ENCODE measurements around the gene MBD3.

Gene MBD3

DNA sequence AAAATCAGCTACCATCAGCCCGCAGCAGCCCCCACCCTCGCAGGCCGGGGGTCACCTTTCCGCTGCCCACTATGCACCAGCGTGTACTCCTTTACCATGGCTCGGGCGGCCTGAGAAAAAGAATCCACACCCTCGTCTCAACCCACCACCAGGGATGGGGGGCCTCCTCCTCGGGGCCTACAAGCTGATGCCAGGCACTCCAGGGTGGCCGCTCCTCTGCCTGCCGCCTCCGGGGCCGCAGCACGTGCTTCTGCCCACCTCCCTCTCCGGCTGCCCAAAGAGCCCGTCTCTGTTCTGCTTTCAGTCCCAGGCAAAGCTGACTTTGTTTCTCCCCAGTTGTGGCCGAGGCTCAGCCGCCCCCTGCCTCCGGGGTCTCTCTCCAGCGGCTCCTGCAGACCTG lies 13.4 kb downstream of the MBD3 start:
- no peak overlapping the region for H3K4me3 ChIP-seq (ENCODE audit: control insufficient read depth, low read depth, low read length)
- no peak for TF ChIP-seq CTCF (IDR thresholded peaks at IDR 0.05; ENCODE audit: control insufficient read depth, insufficient read depth, low read depth, low read length, missing control alignments)
- no peak for DNase-seq (ENCODE audit: low read depth)

DNA sequence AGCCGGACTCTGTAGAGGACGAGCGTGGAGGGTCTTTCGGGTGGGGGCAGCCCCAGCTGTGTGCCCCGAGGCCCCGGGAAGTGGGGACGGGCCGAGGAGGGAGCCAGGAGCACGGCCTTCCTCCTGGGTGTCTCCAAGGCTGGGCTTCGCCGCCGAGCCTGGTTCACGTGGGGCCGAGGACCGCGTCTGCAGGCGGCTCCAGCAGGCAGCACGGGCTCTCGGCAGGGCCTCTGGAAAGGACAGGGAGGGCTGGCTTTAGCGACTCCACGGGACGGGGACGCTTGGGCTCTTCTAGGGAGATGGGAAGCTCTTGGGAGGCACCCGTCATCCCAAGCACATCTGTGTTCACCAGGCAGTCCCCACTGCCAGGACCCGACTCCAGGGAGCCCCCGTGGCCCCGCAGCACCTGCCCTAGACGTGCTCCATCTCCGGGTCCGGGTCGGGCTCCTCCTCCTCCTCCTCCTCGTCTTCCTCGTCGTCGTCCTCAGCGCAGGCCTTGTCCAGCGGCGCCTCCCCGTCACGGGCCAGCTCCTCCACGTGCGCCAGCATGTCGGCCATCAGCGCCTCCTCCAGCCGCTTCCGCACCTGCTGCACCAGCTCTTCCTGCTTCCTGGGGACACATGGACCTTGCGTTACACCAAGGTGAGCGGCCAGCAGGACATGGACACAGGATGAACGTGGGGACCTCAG lies 14.6 kb downstream of the MBD3 start:
- no peak for TF ChIP-seq CTCF (IDR thresholded peaks at IDR 0.05; ENCODE audit: control insufficient read depth, insufficient read depth, low read depth, low read length, missing control alignments)
- no peak overlapping the region for H3K4me3 ChIP-seq (ENCODE audit: control insufficient read depth, low read depth, low read length)
- DNase-seq (ENCODE audit: low read depth), result no peak

DNA sequence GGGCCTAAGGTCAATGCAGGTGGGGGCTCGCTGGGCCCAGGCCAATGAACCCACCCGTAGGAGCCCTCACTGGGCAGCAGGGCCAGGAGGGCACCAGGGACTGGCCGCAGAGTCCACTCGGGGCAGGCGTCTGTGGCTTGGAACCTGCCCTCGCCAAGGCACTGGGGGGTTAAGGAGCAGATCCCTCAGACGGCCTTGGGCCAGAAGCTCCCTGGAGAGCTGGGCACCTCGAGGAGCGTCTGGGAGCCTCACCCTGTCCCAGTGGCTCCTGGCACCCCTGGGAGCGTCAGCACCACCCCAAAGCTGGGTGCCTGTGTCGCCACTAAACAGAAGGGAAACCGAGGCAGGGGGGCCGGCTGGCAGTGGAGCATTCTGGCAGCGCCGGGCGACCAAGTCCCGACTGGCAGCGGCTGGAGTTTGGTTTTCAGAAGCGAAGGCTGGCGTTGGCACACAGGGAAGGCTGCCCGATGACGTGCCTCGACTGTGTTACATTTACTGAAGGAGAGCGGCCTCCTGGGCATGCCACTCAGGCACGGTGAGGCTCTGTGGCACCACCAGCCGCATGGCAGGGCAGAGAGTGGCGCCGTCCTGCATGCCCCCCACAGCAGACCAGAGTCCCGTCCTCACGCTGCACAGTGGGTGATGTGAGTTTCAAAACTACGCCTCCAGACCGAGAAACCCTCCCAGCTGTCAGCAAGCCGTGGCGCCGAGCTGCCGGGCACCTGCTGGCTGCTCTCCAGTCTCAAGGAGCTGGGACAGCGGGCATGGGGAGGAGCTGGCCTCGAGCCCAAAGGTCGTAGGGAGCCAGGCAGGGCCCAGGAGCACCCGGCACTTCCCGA lies 15.4 kb downstream of the MBD3 start:
- TF ChIP-seq CTCF (IDR thresholded peaks at IDR 0.05; ENCODE audit: control insufficient read depth, insufficient read depth, low read depth, low read length, missing control alignments), result no peak
- no peak overlapping the region for H3K4me3 ChIP-seq (ENCODE audit: control insufficient read depth, low read depth, low read length)
- DNase-seq (ENCODE audit: low read depth), result no peak

DNA sequence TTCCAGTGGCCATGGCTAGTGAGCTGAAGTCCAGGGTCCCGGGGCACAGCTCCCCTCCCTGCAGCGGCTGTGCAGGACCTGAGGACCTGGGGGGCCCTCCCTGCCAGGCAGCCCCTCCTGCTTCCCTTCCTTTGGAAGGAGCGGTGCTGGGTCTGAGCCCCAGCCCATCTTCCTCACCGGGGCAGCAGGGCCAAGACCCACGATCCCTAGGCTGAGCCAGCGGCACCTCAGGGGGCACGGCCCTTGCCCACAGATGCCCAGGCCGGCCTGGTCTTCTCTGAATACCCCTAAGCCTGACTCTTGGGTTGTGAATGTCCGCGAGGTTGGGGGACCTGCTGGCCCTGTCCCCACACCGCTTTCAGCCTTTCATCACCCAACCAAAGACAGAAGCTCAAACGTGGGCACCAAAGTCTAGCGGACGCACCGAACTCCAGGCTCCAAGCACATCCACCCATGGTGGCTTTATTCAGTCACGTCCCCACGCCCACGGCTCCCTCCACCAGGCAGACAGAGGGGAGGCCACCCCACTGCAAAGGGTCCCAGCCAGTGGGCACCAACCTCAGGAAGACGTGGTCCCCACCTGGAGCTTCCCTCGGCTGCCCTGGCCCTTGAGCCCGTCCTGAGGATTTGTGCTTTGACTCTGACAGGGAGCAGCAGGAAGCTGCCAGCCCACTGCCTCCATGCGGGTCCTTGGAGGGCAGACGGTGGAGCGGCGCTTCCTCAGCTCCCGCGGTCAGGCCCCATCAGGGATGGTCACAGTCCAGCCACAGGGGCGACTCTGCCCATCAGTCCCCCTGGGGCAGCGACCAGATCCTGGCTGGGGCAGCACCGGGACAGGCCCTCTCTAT lies 16.2 kb downstream of the MBD3 start:
- no peak for DNase-seq (ENCODE audit: low read depth)
- no peak for TF ChIP-seq CTCF (IDR thresholded peaks at IDR 0.05; ENCODE audit: control insufficient read depth, insufficient read depth, low read depth, low read length, missing control alignments)
- no peak overlapping the region for H3K4me3 ChIP-seq (ENCODE audit: control insufficient read depth, low read depth, low read length)

GRCh38 chr19:1575323-1576241 lies 17.1 kb downstream of the MBD3 start:
- H3K4me3 ChIP-seq (ENCODE audit: control insufficient read depth, low read depth, low read length), result no peak overlapping the region
- TF ChIP-seq CTCF (IDR thresholded peaks at IDR 0.05; ENCODE audit: control insufficient read depth, insufficient read depth, low read depth, low read length, missing control alignments), result no peak
- DNase-seq (ENCODE audit: low read depth), result no peak
